ENCODE data around the gene SAV1. TPM values are rescaled to one million over a fixed set of nuclear protein-coding genes. Genes with fewer than 3 reads are reported as not detected.

SAV1 gene
- total and polyA plus RNA-seq, 2 of the 8 experiments (the other 6 are each of a cell fraction or from before 2014, with no cell fraction given): 15.9 to 78.3 TPM

DNA sequence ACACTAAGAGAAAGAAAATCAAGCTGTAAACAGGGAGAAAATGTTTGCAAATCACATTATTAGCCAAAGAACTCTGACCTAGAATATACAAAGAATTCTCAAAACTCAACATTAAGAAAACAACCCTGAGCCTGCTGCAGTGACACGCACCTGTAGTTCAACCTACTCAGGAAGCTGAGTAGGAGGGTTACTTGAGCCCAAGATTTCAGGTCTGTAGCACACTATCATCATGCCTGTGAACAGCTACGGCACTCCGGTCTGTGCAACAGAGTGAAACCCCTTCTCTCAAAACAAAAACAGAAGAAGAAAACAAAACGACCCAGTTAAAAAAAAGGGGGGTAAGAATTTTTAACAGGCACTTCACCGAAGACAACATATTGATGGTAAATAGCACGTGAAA is 20.8 kb downstream of the SAV1 start:
- H2BK20ac ChIP-seq (ENCODE audit: low read length): no peak overlapping the region
- H2BK5ac ChIP-seq (ENCODE audit: low read depth, low read length): no peak overlapping the region
- no peak overlapping the region for H2BK12ac ChIP-seq (ENCODE audit: low read depth, low read length)
- H2BK120ac ChIP-seq (replicated peaks; ENCODE audit: low read depth, low read length): no peak overlapping the region
- H4K8ac ChIP-seq (ENCODE audit: extremely low read depth, insufficient read depth, low read length): no peak overlapping the region
- H3K36me3 ChIP-seq (ENCODE audit: control insufficient read depth in 2 of 4, insufficient read depth in 4 of 4, low read length in 3 of 4): peaks cover 0 to 12% (median 3%) of the 10 kb centered on the region in 4 experiments; a peak in 2 of 8 replicates
- no peak overlapping the region for H3K56ac ChIP-seq (replicated peaks; ENCODE audit: insufficient read length, low read depth, low read length)
- H3K4me2 ChIP-seq (ENCODE audit: insufficient read depth in 1 of 2, low read depth in 2 of 2, low read length in 2 of 2): no peak overlapping the region
- no peak overlapping the region for H2AFZ ChIP-seq (ENCODE audit: low read length)
- no peak overlapping the region for H3K14ac ChIP-seq (ENCODE audit: insufficient read length)
- DNase-seq (ENCODE audit: low read depth in 1 of 2, low spot score in 2 of 2): no peak
- H3K23me2 ChIP-seq (ENCODE audit: low read depth, low read length): no peaks in the 10 kb centered on the region
- ChIA-PET POLR2A (ENCODE audit: partially characterized antibody) (interaction anchor here (1.1 to 3.0 kb wide), 2 partner anchors 12 to 25 kb away, joined by 3 to 10 read pairs; no protein-coding TSS in a partner anchor), CTCF (ENCODE audit: partially characterized antibody) (interaction anchor here (1.5 kb wide), 1 partner anchor 67 kb away, joined by 4 read pairs; no protein-coding TSS in a partner anchor)
- no peak overlapping the region for H4K5ac ChIP-seq (ENCODE audit: insufficient read length, low read depth, low read length)
- H3K23ac ChIP-seq (ENCODE audit: insufficient read length): no peak overlapping the region
- peaks cover 0 to 92% of the 10 kb centered on the region in 2 experiments; a peak in 3 of 4 replicates for H3K79me2 ChIP-seq (ENCODE audit: control insufficient read depth in 1 of 2, insufficient read depth in 2 of 2, low read length in 2 of 2)
- H4K91ac ChIP-seq (replicated peaks; ENCODE audit: insufficient read length, low read length): no peak overlapping the region
- H3K4me3 ChIP-seq (ENCODE audit: extremely low read depth in 1 of 4, insufficient read depth in 2 of 4, low read depth in 3 of 4, low read length in 4 of 4): no peak overlapping the region
- no peak overlapping the region for H3K18ac ChIP-seq (ENCODE audit: extremely low read depth, low read length)
- 76% methylated on average over 6 of the region's 6 CpGs; no CpG with 5 or more reads in 1 of the 2 experiments for WGBS, 2 experiments (ENCODE audit: extremely low coverage in 1 of 2, insufficient coverage in 1 of 2, insufficient read length in 1 of 2, insufficient replicate concordance in 2 of 2, low coverage in 1 of 2, low lambda C conversion rate in 2 of 2, missing lambda C conversion rate in 1 of 2)
- no peaks in the 10 kb centered on the region for H3K9me3 ChIP-seq (ENCODE audit: insufficient read depth in 2 of 2, low read depth in 1 of 2, low read length in 1 of 2)
- no peak overlapping the region; a peak in 1 of 7 replicates for H3K9ac ChIP-seq (replicated peaks in 1 of 4; ENCODE audit: extremely low read depth in 1 of 4, low read depth in 3 of 4, low read length in 3 of 4)
- H4K20me1 ChIP-seq (replicated peaks in 1 of 2; ENCODE audit: control insufficient read depth in 1 of 2, insufficient read depth in 2 of 2, low read length in 2 of 2): no peaks in the 10 kb centered on the region
- no peak overlapping the region for H2AK5ac ChIP-seq (ENCODE audit: low read depth, low read length)
- H3K4ac ChIP-seq (replicated peaks; ENCODE audit: insufficient read length, low read depth, low read length): no peak overlapping the region
- H3K27me3 ChIP-seq (replicated peaks in 1 of 4; ENCODE audit: control insufficient read depth in 3 of 4, extremely low read depth in 1 of 4, insufficient read depth in 3 of 4, low read length in 3 of 4): no peaks in the 10 kb centered on the region
- TF ChIP-seq TEAD4 (IDR thresholded peaks at IDR 0.05; ENCODE audit: low read depth, low read length) (no peak), JUN (IDR thresholded peaks at IDR 0.05; ENCODE audit: low read depth, low read length) (no peak)
- FAIRE-seq: no peak
- H2BK15ac ChIP-seq (ENCODE audit: low read length): no peak overlapping the region
- no peak overlapping the region for H3K27ac ChIP-seq (ENCODE audit: low read depth, low read length)
- H3K4me1 ChIP-seq (replicated peaks in 1 of 4; ENCODE audit: control insufficient read depth in 3 of 4, insufficient read depth in 4 of 4, low read length in 3 of 4): 0 out of 7 replicates have a peak, but pooled peaks cover 0 to 5% (median under 1%) of the 10 kb centered on the region in 4 experiments
- H3K79me1 ChIP-seq (ENCODE audit: low read depth, low read length): 0 out of 2 replicates have a peak, but pooled peaks cover 5% of the 10 kb centered on the region

All from H1 (cell line).